IMR-90 (cell line): ENCODE measurements around the gene PEX5L.

Experiments used
- CEBPB ChIP-seq: IDR thresholded peaks from 2 replicates; pipeline ENCODE4 v1.6.1; 2012; ENCODE audit warnings: low read depth, low read length, improper control_type of control experiment
- TF ChIP-seq, protein P1 (sequence below): conservative IDR thresholded peaks from 2 replicates; pipeline ENCODE4 v1.5.1; 2012; ENCODE audit warnings: mild to moderate bottlenecking, low read depth, low read length, improper control_type of control experiment

DNA sequence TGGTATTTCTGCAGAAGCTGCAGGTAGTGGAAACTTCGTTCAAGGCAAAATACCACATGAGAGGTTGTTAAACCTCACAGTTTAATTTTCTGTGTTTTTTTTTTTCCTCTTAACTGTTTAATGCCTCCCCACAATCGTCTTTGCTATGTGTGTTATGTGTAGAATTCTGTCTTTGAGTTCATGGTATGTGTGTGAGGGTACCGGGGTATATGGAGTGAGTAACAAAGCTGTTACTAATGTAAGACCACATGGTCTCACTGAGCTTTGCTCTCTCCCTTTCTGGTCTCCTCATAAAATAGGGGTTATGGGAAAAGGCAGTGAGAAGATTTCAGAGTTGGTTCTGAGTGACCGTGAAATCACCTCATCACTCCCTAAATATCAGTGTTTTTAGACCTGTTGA lies 240.3 kb downstream of the PEX5L start:
- TF ChIP-seq CEBPB: no peak
- TF ChIP-seq, protein P1, sequence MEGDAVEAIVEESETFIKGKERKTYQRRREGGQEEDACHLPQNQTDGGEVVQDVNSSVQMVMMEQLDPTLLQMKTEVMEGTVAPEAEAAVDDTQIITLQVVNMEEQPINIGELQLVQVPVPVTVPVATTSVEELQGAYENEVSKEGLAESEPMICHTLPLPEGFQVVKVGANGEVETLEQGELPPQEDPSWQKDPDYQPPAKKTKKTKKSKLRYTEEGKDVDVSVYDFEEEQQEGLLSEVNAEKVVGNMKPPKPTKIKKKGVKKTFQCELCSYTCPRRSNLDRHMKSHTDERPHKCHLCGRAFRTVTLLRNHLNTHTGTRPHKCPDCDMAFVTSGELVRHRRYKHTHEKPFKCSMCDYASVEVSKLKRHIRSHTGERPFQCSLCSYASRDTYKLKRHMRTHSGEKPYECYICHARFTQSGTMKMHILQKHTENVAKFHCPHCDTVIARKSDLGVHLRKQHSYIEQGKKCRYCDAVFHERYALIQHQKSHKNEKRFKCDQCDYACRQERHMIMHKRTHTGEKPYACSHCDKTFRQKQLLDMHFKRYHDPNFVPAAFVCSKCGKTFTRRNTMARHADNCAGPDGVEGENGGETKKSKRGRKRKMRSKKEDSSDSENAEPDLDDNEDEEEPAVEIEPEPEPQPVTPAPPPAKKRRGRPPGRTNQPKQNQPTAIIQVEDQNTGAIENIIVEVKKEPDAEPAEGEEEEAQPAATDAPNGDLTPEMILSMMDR: no peak
